Ectodermal cell (in vitro differentiated cells): Measurements from ENCODE around the gene YWHAB.
"Not testable (repeated sequence)": the region's sequence is repeated elsewhere in the genome, so short reads cannot be mapped to it uniquely, and the experiment has no call there.

ENCODE experiments used
- H3K27ac ChIP-seq: 2 replicates; pipeline ENCODE4 v1.7.0; 2013; ENCODE audit warnings: mild to moderate bottlenecking, low read depth, low read length; ENCODE audit not compliant: insufficient read depth, poor library complexity, severe bottlenecking
- H3K27me3 ChIP-seq: 2 replicates; pipeline ENCODE4 v1.7.0; 2013; ENCODE audit warnings: mild to moderate bottlenecking, low read length; ENCODE audit not compliant: insufficient read depth, control insufficient read depth, poor library complexity, severe bottlenecking
- H3K36me3 ChIP-seq: one replicate; pipeline ENCODE4 v1.7.0; 2013; ENCODE audit warnings: low read length; ENCODE audit not compliant: control insufficient read depth, insufficient read depth
- H3K4me1 ChIP-seq: one replicate; pipeline ENCODE4 v1.7.0; 2013; ENCODE audit warnings: low read length; ENCODE audit not compliant: control insufficient read depth, insufficient read depth
- H3K4me3 ChIP-seq: 2 replicates; pipeline ENCODE4 v1.7.0; 2013; ENCODE audit warnings: low read depth, low read length, control low read depth; ENCODE audit not compliant: insufficient read depth
- H3K9me3 ChIP-seq: 2 replicates; pipeline ENCODE4 v1.7.0; 2013; ENCODE audit warnings: mild to moderate bottlenecking, low read length, moderate library complexity; ENCODE audit not compliant: control insufficient read depth
- WGBS, 2 experiments: methylation state at CpG; one replicate each; pipeline ENCODE4 v1.1.7; 2013; ENCODE audit warnings: missing lambda C conversion rate in 2 of 2; 5-methylcytosine and 5-hydroxymethylcytosine counted together

YWHAB gene

GRCh38 chr20:44850272-44850671 lies 35.2 kb upstream of the YWHAB start:
- 78 to 80% methylated on average over 3 of the region's 3 CpGs for WGBS, 2 experiments
- H3K4me1 ChIP-seq = no peaks in the 10 kb centered on the region
- H3K9me3 ChIP-seq = no peaks in the 10 kb centered on the region

GRCh38 chr20:44850837-44851236 lies 34.7 kb upstream of the YWHAB start:
- Histone ChIP-seq H3K9me3 (no peaks in the 10 kb centered on the region), H3K27ac (no peak overlapping the region), H3K4me3 (no peak overlapping the region), H3K36me3 (no peaks in the 10 kb centered on the region), H3K4me1 (no peaks in the 10 kb centered on the region), H3K27me3 (no peaks in the 10 kb centered on the region)
- WGBS, 2 experiments = 84% methylated on average over 1 of the region's 1 CpG; no CpG with 5 or more reads in 1 of the 2 experiments

More at GRCh38 chr20:44850272-44850671, 35.2 kb upstream of the YWHAB start:
- Histone ChIP-seq H3K36me3 (no peaks in the 10 kb centered on the region), H3K27ac (no peak overlapping the region), H3K27me3 (no peaks in the 10 kb centered on the region), H3K4me3 (no peak overlapping the region)

GRCh38 chr20:44851545-44851944 lies 34.0 kb upstream of the YWHAB start:
- Histone ChIP-seq H3K9me3 (no peaks in the 10 kb centered on the region), H3K4me3 (no peak overlapping the region), H3K27ac (no peak overlapping the region), H3K36me3 (no peaks in the 10 kb centered on the region), H3K27me3 (no peaks in the 10 kb centered on the region), H3K4me1 (no peaks in the 10 kb centered on the region)
- 26 to 51% methylated on average over 2 to 3 of the region's 3 CpGs for WGBS, 2 experiments

GRCh38 chr20:44856442-44856841 lies 29.1 kb upstream of the YWHAB start:
- H3K4me1 ChIP-seq = no peaks in the 10 kb centered on the region
- no peaks in the 10 kb centered on the region for H3K27me3 ChIP-seq
- no peak overlapping the region for H3K27ac ChIP-seq
- no peak overlapping the region for H3K4me3 ChIP-seq
- no peaks in the 10 kb centered on the region for H3K36me3 ChIP-seq
- 67% methylated on average over 1 of the region's 2 CpGs; no CpG with 5 or more reads in 1 of the 2 experiments for WGBS, 2 experiments
- no peaks in the 10 kb centered on the region for H3K9me3 ChIP-seq

- H3K27ac ChIP-seq = no peak overlapping the region
Observed at GRCh38 chr20:44856856-44857448, 28.6 kb upstream of the YWHAB start.

GRCh38 chr20:44858606-44859360 lies 26.7 kb upstream of the YWHAB start:
- Histone ChIP-seq H3K4me3 (no peak overlapping the region), H3K36me3 (no peaks in the 10 kb centered on the region), H3K27me3 (no peaks in the 10 kb centered on the region), H3K4me1 (no peaks in the 10 kb centered on the region), H3K9me3 (no peaks in the 10 kb centered on the region), H3K27ac (no peak overlapping the region)

More at GRCh38 chr20:44856856-44857448, 28.6 kb upstream of the YWHAB start:
- Histone ChIP-seq H3K4me3 (no peak overlapping the region), H3K36me3 (no peaks in the 10 kb centered on the region), H3K9me3 (no peaks in the 10 kb centered on the region), H3K4me1 (no peaks in the 10 kb centered on the region), H3K27me3 (no peaks in the 10 kb centered on the region)
- WGBS, 2 experiments = 94 to 96% methylated on average over 6 of the region's 6 CpGs

- H3K4me3 ChIP-seq = no peak overlapping the region
- H3K27ac ChIP-seq = no peak overlapping the region
- H3K4me1 ChIP-seq = no peaks in the 10 kb centered on the region
- no peaks in the 10 kb centered on the region for H3K9me3 ChIP-seq
- no peaks in the 10 kb centered on the region for H3K27me3 ChIP-seq
- 89 to 95% methylated on average over 5 of the region's 5 CpGs for WGBS, 2 experiments
- no peaks in the 10 kb centered on the region for H3K36me3 ChIP-seq
Observed at GRCh38 chr20:44861531-44862006, 23.9 kb upstream of the YWHAB start.

- 82 to 89% methylated on average over 2 of the region's 2 CpGs for WGBS, 2 experiments
- Histone ChIP-seq H3K4me1 (no peaks in the 10 kb centered on the region), H3K27me3 (no peaks in the 10 kb centered on the region), H3K4me3 (no peak overlapping the region), H3K9me3 (no peaks in the 10 kb centered on the region), H3K36me3 (no peaks in the 10 kb centered on the region), H3K27ac (no peak overlapping the region)
Observed at GRCh38 chr20:44862286-44862685, 23.2 kb upstream of the YWHAB start.

- H3K4me1 ChIP-seq, H3K27ac ChIP-seq, H3K4me3 ChIP-seq, H3K36me3 ChIP-seq, H3K27me3 ChIP-seq, H3K9me3 ChIP-seq: not testable (repeated sequence)
- 81 to 85% methylated on average over 4 of the region's 4 CpGs for WGBS, 2 experiments
Observed at GRCh38 chr20:44863365-44864084, 22.0 kb upstream of the YWHAB start.

GRCh38 chr20:44864493-44864892 lies 21.0 kb upstream of the YWHAB start:
- not testable (repeated sequence) for H3K4me3 ChIP-seq, H3K27ac ChIP-seq, H3K36me3 ChIP-seq, H3K4me1 ChIP-seq, H3K9me3 ChIP-seq, H3K27me3 ChIP-seq
- WGBS, 2 experiments = 84 to 90% methylated on average over 3 of the region's 3 CpGs
